ENCODE results near the gene WDFY3.

GRCh38 chr4:84899616-84900015, 66.9 kb downstream of the WDFY3 start:
- TF ChIP-seq EZH2 (IDR thresholded peaks at IDR 0.05; ENCODE audit: insufficient read depth, low read length): no peak
- TF ChIP-seq CTCF (IDR thresholded peaks at IDR 0.05; ENCODE audit: insufficient read depth, low read depth, low read length): no peak
